ENCODE data around the gene PHF2.

Gene PHF2

DNA sequence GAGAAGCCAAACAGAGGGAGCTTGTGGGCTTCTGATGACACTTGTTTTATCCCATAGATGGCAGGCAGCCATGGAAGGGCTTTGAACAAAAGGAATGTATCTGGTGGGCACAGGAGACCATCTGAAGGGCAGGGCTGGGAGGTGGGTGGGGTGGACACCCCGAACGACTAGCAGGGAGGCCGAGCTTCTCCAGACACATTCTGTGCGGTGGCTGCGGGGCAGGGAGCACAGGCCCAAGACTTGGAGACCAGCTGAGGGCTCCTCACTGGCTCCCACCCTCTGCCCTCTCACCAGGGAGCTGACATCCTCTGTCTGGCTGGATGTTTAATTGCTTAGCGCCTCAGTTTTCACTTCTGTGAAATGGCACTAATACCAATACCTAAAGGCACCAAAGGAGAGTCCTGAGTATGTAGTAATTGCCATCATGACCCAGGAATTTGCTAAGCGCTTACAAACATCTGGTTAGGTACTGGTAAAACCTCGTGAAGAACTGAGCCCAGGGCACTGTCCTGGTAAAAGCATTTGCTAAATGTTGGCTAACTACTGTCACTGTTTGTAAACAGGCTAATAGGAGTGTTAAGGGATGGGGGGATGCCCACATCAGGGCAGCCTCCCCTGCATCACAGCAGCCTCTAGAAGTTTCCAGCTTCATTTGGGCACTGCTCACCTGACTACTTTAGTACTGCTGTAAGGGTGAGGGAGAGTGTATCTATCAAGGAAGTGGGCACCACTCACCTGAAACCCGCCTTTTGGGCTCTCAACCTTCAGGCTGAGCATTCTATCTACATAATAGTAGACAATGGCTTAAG is 2.1 kb upstream of the PHF2 start:
- DNase-seq (ENCODE audit: insufficient read length, low spot score), result no peak
- TF ChIP-seq, protein P1, sequence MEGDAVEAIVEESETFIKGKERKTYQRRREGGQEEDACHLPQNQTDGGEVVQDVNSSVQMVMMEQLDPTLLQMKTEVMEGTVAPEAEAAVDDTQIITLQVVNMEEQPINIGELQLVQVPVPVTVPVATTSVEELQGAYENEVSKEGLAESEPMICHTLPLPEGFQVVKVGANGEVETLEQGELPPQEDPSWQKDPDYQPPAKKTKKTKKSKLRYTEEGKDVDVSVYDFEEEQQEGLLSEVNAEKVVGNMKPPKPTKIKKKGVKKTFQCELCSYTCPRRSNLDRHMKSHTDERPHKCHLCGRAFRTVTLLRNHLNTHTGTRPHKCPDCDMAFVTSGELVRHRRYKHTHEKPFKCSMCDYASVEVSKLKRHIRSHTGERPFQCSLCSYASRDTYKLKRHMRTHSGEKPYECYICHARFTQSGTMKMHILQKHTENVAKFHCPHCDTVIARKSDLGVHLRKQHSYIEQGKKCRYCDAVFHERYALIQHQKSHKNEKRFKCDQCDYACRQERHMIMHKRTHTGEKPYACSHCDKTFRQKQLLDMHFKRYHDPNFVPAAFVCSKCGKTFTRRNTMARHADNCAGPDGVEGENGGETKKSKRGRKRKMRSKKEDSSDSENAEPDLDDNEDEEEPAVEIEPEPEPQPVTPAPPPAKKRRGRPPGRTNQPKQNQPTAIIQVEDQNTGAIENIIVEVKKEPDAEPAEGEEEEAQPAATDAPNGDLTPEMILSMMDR (IDR thresholded peaks at IDR 0.05; ENCODE audit: insufficient read depth, missing control alignments), result no peak
- FAIRE-seq, result no peak

DNA sequence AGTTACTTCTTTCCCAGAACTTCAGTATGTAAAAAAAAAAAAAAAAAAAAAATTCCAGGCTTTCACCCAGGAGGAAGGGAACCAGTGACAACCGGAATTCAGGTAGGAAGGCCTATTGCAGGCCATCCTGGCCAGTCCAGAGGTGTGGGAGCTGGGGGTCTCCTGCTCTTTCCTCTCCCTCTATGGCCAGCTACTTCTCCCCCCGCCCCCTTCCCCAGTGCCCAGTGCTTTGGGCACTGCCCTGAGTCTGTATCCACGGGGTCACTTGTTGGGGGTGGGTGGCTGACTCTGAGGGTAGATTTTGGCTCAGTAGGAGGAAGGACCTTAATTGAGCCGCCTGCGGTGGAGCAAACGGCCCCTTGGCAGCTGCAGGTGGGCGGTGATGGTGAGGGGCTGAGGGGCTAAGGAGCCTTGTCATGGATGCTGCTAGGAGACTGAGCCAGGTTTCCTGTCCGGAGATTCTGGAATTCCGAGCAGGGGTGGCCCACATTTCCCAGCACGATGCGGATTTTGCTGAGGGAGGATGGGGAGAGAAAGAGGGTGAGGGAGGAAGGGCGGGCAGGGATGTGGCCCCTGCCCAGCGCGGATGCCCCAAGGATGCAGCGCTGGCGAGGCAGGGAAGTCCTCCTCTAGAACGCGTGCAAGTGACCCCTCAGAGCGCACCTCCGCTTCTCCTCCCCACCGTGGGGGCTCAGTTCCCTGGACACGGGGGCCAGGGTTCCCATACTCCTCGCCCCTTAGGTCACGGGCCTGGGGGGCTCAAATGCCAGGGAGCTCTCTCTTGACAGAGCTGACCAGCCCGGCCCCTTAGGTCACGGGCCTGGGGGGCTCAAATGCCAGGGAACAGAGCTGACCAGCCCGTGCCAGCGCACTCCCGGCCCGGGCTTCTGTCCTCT is 1.2 kb upstream of the PHF2 start:
- no peak for FAIRE-seq
- DNase-seq (ENCODE audit: insufficient read length, low spot score), result no peak
- TF ChIP-seq, protein P1 (IDR thresholded peaks at IDR 0.05; ENCODE audit: insufficient read depth, missing control alignments), result no peak

DNA sequence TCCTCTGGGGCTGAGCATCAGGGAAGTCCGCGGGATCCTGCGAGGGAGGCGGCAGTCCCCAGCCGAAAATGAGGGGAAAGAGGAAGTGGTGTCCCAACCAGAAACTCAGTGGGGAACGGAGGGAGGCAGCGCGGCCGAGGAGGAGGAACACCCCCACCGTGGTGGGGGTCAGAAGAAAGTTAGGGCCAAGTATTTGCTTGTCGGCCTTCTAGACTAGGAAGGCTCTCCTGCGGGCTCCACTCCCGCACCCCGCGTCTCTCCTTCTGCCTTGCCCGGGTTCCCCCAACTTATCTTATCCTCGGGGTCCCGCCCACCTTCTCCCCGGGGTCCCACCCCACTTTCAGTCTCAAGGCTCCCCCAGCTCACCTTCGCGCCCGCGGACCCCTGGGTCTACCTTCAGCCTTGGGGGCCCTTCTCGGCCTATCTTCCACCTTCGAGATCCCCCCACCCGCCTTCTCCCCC is 557 bp upstream of the PHF2 start:
- DNase-seq (ENCODE audit: insufficient read length, low spot score) (no peak), FAIRE-seq (no peak)
- TF ChIP-seq, protein P1 (IDR thresholded peaks at IDR 0.05; ENCODE audit: insufficient read depth, missing control alignments), result no peak

DNA sequence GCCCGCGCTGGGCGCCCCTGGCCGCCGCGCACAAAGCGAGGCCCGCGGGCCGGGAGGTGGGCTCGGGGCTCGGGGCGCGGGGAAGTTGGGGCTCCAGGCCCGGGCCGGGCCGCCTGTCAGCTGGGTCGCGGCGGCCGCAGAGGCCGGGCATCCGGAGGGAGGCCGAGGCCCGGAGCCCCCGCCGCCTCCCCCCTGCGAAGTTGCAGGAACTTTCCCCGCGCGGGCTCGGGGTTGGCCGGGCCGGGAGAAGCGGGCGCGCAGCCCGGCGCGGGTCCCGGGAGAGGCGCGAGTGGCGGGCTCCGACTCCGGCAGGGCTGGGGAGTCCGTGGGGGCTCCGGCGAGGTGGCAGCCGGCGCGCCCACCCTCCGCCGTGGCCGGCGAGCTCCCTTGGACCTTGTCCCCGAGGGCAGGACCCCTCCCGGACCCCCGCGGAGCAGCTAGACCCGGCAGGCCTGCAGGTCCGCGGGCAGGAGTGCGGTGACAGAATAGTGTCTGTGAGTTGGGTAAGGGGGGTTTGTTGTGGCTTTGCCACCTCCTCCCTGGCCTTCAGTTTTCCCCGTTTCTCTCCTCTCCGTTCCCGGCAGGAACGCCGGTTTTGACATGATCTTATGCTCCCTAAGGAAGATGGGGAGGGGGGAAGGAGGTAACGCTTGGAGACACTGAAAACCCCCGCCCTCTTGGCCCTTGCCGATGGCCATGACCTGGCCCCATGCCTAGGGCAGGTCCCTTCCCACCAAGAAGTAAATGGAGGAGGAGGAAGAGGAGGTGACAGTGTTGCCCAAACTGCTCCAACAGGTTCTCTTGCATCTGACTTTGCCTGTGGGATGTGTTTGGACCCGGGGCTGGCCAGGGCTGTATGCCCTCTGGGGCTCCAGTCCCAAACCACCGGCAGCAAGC is 942 bp downstream of the PHF2 start:
- TF ChIP-seq, protein P1 (IDR thresholded peaks at IDR 0.05; ENCODE audit: insufficient read depth, missing control alignments), result no peak
- DNase-seq (ENCODE audit: insufficient read length, low spot score) (no peak), FAIRE-seq (no peak)

DNA sequence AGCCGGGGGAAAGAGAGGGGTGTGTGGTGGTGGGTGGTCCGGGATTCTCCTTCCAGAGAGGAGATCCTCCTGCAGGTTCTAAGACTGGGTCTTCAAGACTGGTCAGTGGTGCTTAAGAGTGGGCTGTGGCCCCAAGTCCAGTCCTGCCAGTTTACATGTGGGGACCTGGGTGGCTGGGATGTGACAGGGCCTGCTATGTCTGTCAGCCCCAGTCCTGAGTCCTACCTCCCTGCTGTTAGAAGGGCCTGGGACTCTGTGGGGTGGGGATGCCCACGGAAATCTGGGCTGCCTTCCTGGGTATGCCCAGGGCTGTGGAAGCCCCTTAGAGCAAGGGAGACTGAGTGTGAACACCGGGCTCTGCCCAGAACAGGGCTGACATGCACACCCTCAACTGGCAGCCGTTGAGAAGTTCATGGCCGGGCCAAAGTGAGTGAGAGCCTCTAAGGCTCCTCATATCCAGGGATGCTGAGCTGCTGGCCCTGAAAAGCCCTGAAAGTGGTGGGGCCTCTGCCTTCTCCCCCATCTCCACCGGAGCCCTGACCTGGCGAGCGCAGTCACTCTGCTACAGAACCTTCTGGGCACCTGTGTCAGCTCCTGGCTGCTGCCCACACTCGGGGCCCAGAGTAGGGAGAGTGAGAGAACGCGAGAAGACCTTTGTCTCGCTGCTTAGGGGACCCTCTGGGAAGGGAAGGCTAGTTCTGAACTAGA is 1.7 kb downstream of the PHF2 start:
- no peak for FAIRE-seq
- no peak for DNase-seq (ENCODE audit: insufficient read length, low spot score)
- TF ChIP-seq, protein P1 (IDR thresholded peaks at IDR 0.05; ENCODE audit: insufficient read depth, missing control alignments), result no peak

DNA sequence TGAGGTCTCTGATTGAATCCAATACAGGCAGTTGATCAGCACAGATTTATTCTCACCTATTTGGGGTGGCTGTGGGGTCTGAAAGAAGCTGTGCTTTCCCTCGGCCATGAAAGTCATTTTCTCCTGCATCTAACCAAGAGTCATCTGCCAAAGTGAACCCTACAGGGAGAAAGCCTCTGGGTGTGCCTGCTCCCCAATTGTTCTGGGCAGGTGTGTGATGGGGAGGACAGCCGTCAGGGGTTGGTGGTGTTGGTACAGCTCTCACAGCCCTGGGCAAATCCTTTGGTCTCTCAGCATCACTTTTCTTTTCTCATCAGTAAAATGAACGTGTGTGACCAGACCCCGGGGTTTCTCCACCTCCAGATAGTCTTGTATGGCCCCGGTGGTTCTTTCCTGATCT is 2.5 kb downstream of the PHF2 start:
- DNase-seq (ENCODE audit: insufficient read length, low spot score) (no peak), FAIRE-seq (no peak)
- TF ChIP-seq, protein P1 (IDR thresholded peaks at IDR 0.05; ENCODE audit: insufficient read depth, missing control alignments), result no peak

All from D721Med (cell line).